Inferior parietal cortex (tissue), 1 donor: ENCODE measurements around the gene RRAS.
A peak's percentile ranks its signal among the peaks of the same experiment; 100 is the strongest.

ENCODE experiments used
- DNase-seq: peaks from one replicate; pipeline ENCODE4 v3.0.0-alpha.2; 2016; ENCODE audit errors: extremely low spot score

Gene RRAS

GRCh38 chr19:49677231-49677900 is 37.4 kb upstream of the RRAS start, which contains the start of gene PRMT1:
Gene PRMT1 (plus strand): TSS chr19:49677271. CDS start chr19:49677281, 10 bp downstream.
- no peak for DNase-seq

GRCh38 chr19:49676784-49677230 is 36.9 kb upstream of the RRAS start:
- DNase-seq = peak; percentile 100

- no peak for DNase-seq
Measured at GRCh38 chr19:49676136-49676783, 36.3 kb upstream of the RRAS start.

- peak; percentile 75 for DNase-seq
Measured at GRCh38 chr19:49672131-49672919, 32.4 kb upstream of the RRAS start.

- no peak for DNase-seq
Measured at GRCh38 chr19:49669516-49669915, 29.6 kb upstream of the RRAS start.

GRCh38 chr19:49667473-49667872 is 27.5 kb upstream of the RRAS start:
- DNase-seq = no peak

GRCh38 chr19:49666120-49666444 is 26.1 kb upstream of the RRAS start:
- DNase-seq = no peak

- DNase-seq = peak; percentile 99
Measured at GRCh38 chr19:49665351-49666119, 25.6 kb upstream of the RRAS start, which contains the start of the genes BCL2L12 and IRF3. Gene BCL2L12 (plus strand): TSS chr19:49665933. CDS start chr19:49666693, 760 bp downstream. Gene IRF3 (minus strand): TSS chr19:49665857. CDS start chr19:49664838, 1,019 bp downstream.

- DNase-seq = no peak
Measured at GRCh38 chr19:49665036-49665350, 25.1 kb upstream of the RRAS start.

GRCh38 chr19:49664171-49665035 is 24.5 kb upstream of the RRAS start:
- DNase-seq = peak; percentile 75

- no peak for DNase-seq
Measured at GRCh38 chr19:49663224-49663623, 23.3 kb upstream of the RRAS start.

- DNase-seq = no peak
Measured at GRCh38 chr19:49662011-49662410, 22.1 kb upstream of the RRAS start.

- DNase-seq = no peak
Measured at GRCh38 chr19:49660338-49660961, 20.5 kb upstream of the RRAS start.

GRCh38 chr19:49658566-49659442 is 18.9 kb upstream of the RRAS start:
- DNase-seq = no peak

GRCh38 chr19:49658139-49658517 is 18.2 kb upstream of the RRAS start:
- DNase-seq = no peak

- DNase-seq = no peak
Measured at GRCh38 chr19:49657493-49658138, 17.7 kb upstream of the RRAS start.

GRCh38 chr19:49656456-49657109 is 16.6 kb upstream of the RRAS start:
- no peak for DNase-seq
